Panc1 (cell line): ENCODE results near the gene TMEM127.

Source experiments
- POLR2AphosphoS5 ChIP-seq: IDR thresholded peaks from 2 replicates; pipeline ENCODE4 v1.6.1; 2012; ENCODE audit warnings: mild to moderate bottlenecking, low read depth, low read length, moderate library complexity
- SIN3A ChIP-seq: IDR thresholded peaks from 2 replicates; pipeline ENCODE4 v1.6.1; 2012; ENCODE audit warnings: low read depth, mild to moderate bottlenecking, low read length, moderate library complexity, borderline replicate concordance; ENCODE audit not compliant: insufficient read depth
- TCF7L2 ChIP-seq: IDR thresholded peaks from 2 replicates; pipeline ENCODE4 v1.6.1; 2011; ENCODE audit warnings: mild to moderate bottlenecking, low read depth, low read length, inconsistent platforms
- TF ChIP-seq, protein P1 (sequence below): fragments of 450-650 bp; IDR thresholded peaks from 2 replicates; pipeline ENCODE4 v1.5.1; 2017; ENCODE audit warnings: mild to moderate bottlenecking
- TF ChIP-seq, protein P2 (sequence below), 2 experiments: IDR thresholded peaks; 2 replicates each; pipeline ENCODE4 v1.6.1; 2011 to 2012; ENCODE audit warnings: low read depth in 2 of 2, control low read depth in 1 of 2, low read length in 1 of 2, mild to moderate bottlenecking in 1 of 2, moderate library complexity in 1 of 2; ENCODE audit not compliant: insufficient read depth in 1 of 2

DNA sequence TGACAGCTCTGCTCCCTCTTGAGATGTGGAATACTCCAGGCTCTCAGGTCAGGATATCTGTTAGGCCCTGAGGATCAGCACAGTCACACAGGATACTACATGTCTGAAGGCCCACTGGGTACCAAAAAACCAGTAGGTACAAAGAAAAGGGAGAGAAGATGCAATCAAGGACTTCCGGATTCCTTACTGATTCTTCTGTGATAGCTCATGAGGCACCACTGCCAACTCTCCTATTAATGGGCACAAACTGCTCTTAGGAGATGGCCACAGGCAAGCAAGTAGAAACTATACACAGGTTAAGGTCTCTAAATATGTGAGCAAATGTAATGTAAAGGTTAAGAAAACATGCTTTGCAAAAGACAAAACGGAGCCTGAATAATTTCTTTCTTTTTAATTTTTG, 3.5 kb downstream of the TMEM127 start:
- TF ChIP-seq, protein P1, sequence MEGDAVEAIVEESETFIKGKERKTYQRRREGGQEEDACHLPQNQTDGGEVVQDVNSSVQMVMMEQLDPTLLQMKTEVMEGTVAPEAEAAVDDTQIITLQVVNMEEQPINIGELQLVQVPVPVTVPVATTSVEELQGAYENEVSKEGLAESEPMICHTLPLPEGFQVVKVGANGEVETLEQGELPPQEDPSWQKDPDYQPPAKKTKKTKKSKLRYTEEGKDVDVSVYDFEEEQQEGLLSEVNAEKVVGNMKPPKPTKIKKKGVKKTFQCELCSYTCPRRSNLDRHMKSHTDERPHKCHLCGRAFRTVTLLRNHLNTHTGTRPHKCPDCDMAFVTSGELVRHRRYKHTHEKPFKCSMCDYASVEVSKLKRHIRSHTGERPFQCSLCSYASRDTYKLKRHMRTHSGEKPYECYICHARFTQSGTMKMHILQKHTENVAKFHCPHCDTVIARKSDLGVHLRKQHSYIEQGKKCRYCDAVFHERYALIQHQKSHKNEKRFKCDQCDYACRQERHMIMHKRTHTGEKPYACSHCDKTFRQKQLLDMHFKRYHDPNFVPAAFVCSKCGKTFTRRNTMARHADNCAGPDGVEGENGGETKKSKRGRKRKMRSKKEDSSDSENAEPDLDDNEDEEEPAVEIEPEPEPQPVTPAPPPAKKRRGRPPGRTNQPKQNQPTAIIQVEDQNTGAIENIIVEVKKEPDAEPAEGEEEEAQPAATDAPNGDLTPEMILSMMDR, result no peak
- TF ChIP-seq SIN3A (no peak), TCF7L2 (no peak), POLR2AphosphoS5 (no peak)
- TF ChIP-seq, protein P2, sequence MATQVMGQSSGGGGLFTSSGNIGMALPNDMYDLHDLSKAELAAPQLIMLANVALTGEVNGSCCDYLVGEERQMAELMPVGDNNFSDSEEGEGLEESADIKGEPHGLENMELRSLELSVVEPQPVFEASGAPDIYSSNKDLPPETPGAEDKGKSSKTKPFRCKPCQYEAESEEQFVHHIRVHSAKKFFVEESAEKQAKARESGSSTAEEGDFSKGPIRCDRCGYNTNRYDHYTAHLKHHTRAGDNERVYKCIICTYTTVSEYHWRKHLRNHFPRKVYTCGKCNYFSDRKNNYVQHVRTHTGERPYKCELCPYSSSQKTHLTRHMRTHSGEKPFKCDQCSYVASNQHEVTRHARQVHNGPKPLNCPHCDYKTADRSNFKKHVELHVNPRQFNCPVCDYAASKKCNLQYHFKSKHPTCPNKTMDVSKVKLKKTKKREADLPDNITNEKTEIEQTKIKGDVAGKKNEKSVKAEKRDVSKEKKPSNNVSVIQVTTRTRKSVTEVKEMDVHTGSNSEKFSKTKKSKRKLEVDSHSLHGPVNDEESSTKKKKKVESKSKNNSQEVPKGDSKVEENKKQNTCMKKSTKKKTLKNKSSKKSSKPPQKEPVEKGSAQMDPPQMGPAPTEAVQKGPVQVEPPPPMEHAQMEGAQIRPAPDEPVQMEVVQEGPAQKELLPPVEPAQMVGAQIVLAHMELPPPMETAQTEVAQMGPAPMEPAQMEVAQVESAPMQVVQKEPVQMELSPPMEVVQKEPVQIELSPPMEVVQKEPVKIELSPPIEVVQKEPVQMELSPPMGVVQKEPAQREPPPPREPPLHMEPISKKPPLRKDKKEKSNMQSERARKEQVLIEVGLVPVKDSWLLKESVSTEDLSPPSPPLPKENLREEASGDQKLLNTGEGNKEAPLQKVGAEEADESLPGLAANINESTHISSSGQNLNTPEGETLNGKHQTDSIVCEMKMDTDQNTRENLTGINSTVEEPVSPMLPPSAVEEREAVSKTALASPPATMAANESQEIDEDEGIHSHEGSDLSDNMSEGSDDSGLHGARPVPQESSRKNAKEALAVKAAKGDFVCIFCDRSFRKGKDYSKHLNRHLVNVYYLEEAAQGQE (IDR thresholded peaks at IDR 0.05; ENCODE audit: insufficient read depth in 1 of 2, low read depth in 2 of 2, low read length in 1 of 2), result no peak
